HepG2 (cell line): Measurements from ENCODE around the gene JAGN1. TPM values are rescaled to one million over a fixed set of nuclear protein-coding genes. Genes with fewer than 3 reads are reported as not detected.

Source experiments
- ATRX ChIP-seq: sonication (generic); formaldehyde crosslinking; IDR thresholded peaks from 2 replicates; pipeline ENCODE4 v1.4.0; 2020; ENCODE audit warnings: missing genetic modification reagents, borderline replicate concordance
- HIVEP1 ChIP-seq: sonication (generic); formaldehyde crosslinking; IDR thresholded peaks from 2 replicates; pipeline ENCODE4 v1.4.0; 2020; ENCODE audit warnings: mild to moderate bottlenecking, missing genetic modification reagents
- HNF1A ChIP-seq, 2 experiments: sonication (generic) in 1 of 2; formaldehyde crosslinking in 1 of 2; IDR thresholded peaks; 2 replicates each; pipeline versions ENCODE4 v1.4.0 to v1.6.1; 2016 to 2020; ENCODE audit warnings: borderline replicate concordance in 1 of 2, low read depth in 1 of 2, mild to moderate bottlenecking in 1 of 2, missing genetic modification reagents in 1 of 2
- IRX3 ChIP-seq: sonication (generic); formaldehyde crosslinking; IDR thresholded peaks from 2 replicates; pipeline ENCODE4 v1.8.1; 2023; ENCODE audit warnings: mild to moderate bottlenecking, low read depth, missing genetic modification reagents, borderline replicate concordance
- KDM5A ChIP-seq: fragments of 200-600 bp; sonication (generic); IDR thresholded peaks from 2 replicates; pipeline ENCODE4 v1.7.0; 2018; ENCODE audit warnings: antibody characterized with exemption, mild to moderate bottlenecking, low read length, borderline replicate concordance
- MYPOP ChIP-seq: sonication (generic); formaldehyde crosslinking; IDR thresholded peaks from 2 replicates; pipeline ENCODE4 v1.8.1; 2023; ENCODE audit warnings: mild to moderate bottlenecking, moderate library complexity, missing genetic modification reagents
- PAXIP1 ChIP-seq: sonication (generic); formaldehyde crosslinking; conservative IDR thresholded peaks from 2 replicates; pipeline ENCODE4 v1.4.0; 2020; ENCODE audit warnings: mild to moderate bottlenecking, missing genetic modification reagents, moderate library complexity
- RARA ChIP-seq: IDR thresholded peaks from 2 replicates; pipeline ENCODE4 v1.6.1; 2016; ENCODE audit warnings: missing genetic modification reagents, missing compliant biosample characterization
- RCOR2 ChIP-seq: IDR thresholded peaks from 2 replicates; pipeline ENCODE4 v1.6.1; 2016; ENCODE audit warnings: missing biosample characterization, missing genetic modification reagents
- SAP130 ChIP-seq: IDR thresholded peaks from 2 replicates; pipeline ENCODE4 v1.6.1; 2016; ENCODE audit warnings: low read depth
- SOX13 ChIP-seq, 3 experiments: fragments of 450-650 bp in 1 of 3; sonication (generic) in 1 of 3; formaldehyde crosslinking in 1 of 3; IDR thresholded peaks in 2 of 3; conservative IDR thresholded peaks in 1 of 3; 2 replicates each; pipeline versions ENCODE4 v1.5.0 to v1.6.1; 2016 to 2020; ENCODE audit warnings: antibody characterized with exemption in 1 of 3, mild to moderate bottlenecking in 1 of 3, missing compliant biosample characterization in 1 of 3, missing genetic modification reagents in 1 of 3, moderate library complexity in 1 of 3
- WIZ ChIP-seq: sonication (generic); formaldehyde crosslinking; IDR thresholded peaks from 2 replicates; pipeline ENCODE4 v1.5.1; 2020; ENCODE audit warnings: mild to moderate bottlenecking, missing genetic modification reagents
- XBP1 ChIP-seq: sonication (generic); formaldehyde crosslinking; IDR thresholded peaks from 2 replicates; pipeline ENCODE4 v1.5.0; 2020; ENCODE audit warnings: missing genetic modification reagents
- ZNF124 ChIP-seq: sonication (generic); formaldehyde crosslinking; IDR thresholded peaks from 2 replicates; pipeline ENCODE4 v1.4.0; 2020; ENCODE audit warnings: missing genetic modification reagents
- ZNF224 ChIP-seq: sonication (generic); formaldehyde crosslinking; IDR thresholded peaks from 2 replicates; pipeline ENCODE4 v1.5.0; 2020; ENCODE audit warnings: mild to moderate bottlenecking, missing genetic modification reagents
- ZNF367 ChIP-seq: sonication (generic); formaldehyde crosslinking; IDR thresholded peaks from 2 replicates; pipeline ENCODE4 v1.4.0; 2020; ENCODE audit warnings: missing genetic modification reagents, borderline replicate concordance
- ZNF552 ChIP-seq: sonication (generic); formaldehyde crosslinking; IDR thresholded peaks from 2 replicates; pipeline ENCODE4 v1.9.0; 2022; ENCODE audit warnings: missing genetic modification reagents, mild to moderate bottlenecking, borderline replicate concordance
- ZNF629 ChIP-seq: sonication (generic); formaldehyde crosslinking; conservative IDR thresholded peaks from 2 replicates; pipeline ENCODE4 v1.5.0; 2020; ENCODE audit warnings: missing genetic modification reagents
- polyA plus RNA-seq, 8 experiments: library from polyadenylated mRNA; depleted of rRNA in 3 of 8; stranded (reverse) in 7 of 8; unstranded in 1 of 8; fragments of >200 nt; fragmentation: Illumina TruSeq in 4 of 8; extraction: Trizol in 4 of 8; gene quantifications; 2 replicates each; pipeline versions ENCODE4 v1.2.1 to v1.2.3, GENCODE V29; 2011 to 2016; ENCODE audit warnings: low read depth in 4 of 8, missing spikeins in 1 of 8, mixed read lengths in 1 of 8; ENCODE audit not compliant: insufficient read depth in 1 of 8
- total RNA-seq, 5 experiments: library from RNA; depleted of rRNA; stranded (reverse); fragments of >200 nt; fragmentation: Illumina TruSeq; extraction: Trizol; gene quantifications; 2 replicates each; pipeline ENCODE4 v1.2.3, GENCODE V29; 2016; ENCODE audit warnings: low read depth in 1 of 5
- TF ChIP-seq, protein P1 (sequence below): IDR thresholded peaks from 2 replicates; pipeline ENCODE4 v1.6.1; 2012; ENCODE audit warnings: inconsistent platforms

Gene JAGN1
- total and polyA plus RNA-seq, 2 of the 13 experiments (the other 11 are each of a cell fraction or from before 2014, with no cell fraction given) = 49.9 to 50.9 TPM

DNA sequence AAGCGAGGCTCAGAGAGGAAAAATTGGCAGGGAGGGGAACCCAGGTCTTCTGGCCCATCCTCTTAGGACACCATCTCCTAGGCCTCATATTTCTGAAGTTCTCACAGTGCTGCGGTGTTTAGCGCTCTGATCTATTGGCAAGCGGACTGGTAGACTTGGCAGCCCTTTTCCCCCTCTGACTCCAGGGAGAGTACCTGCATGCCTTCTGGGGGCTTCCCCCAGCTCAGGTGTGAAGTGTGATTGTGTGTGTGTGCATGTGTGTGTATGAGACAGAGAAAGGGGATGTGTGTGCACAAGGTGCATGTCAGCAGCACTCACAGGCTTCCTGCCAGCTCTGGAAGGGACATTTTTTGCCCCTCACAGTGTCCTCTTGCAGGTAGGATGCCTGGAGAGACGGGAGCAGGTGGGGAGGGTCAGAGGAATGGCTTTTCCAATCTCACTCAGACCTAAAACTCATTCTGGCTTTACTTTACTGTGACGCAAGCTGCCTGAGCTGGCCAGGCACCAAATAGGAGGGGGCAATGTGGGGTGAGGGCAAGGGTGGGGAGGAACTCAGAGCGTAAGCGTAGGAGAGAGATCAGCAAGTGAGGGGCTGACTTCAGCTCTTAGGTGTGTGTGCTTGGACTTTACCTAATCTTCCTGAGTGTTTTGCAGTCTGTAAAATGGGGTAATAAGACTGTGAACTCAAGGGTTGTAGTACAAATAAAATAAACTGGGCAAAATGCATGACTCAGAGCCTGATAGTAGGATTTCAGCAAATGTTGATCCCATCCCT is 8.2 kb downstream of the JAGN1 start (continued):
- TF ChIP-seq SAP130 (CRISPR knock-in tag) = peak; percentile 23; the same call in 1 of the 2 replicates
- TF ChIP-seq HIVEP1 = 0 out of 2 replicates have a peak, but pooled peaks have one; percentile 25
- peak; percentile 58 for TF ChIP-seq RARA (CRISPR knock-in tag)
- no peak for TF ChIP-seq XBP1 (CRISPR knock-in tag)
- no peak; the same call in 1 of the 2 replicates for TF ChIP-seq PAXIP1
- TF ChIP-seq, protein P1, sequence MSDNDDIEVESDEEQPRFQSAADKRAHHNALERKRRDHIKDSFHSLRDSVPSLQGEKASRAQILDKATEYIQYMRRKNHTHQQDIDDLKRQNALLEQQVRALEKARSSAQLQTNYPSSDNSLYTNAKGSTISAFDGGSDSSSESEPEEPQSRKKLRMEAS = peak; percentile 52; the same call in 1 of the 2 replicates
- no peak for TF ChIP-seq ATRX (CRISPR knock-in tag)
- peak; percentile 98 for TF ChIP-seq ZNF629 (CRISPR knock-in tag)
- peak; percentile 73; the same call in 1 of the 2 replicates for TF ChIP-seq RCOR2 (CRISPR knock-in tag)
- TF ChIP-seq KDM5A = no peak
- peak; percentile 57; the same call in 1 of the 2 replicates for TF ChIP-seq MYPOP (CRISPR knock-in tag)
- no peak for TF ChIP-seq ZNF224 (CRISPR knock-in tag)
- no peak for TF ChIP-seq IRX3 (CRISPR knock-in tag)
- peak; percentile 22; the same call in 1 of the 2 replicates for TF ChIP-seq HNF1A (IDR thresholded peaks at IDR 0.05; ENCODE audit: low read depth)
- TF ChIP-seq HNF1A (CRISPR knock-in tag; IDR thresholded peaks at IDR 0.05; ENCODE audit: borderline replicate concordance) = no peak
- no peak for TF ChIP-seq SOX13 (IDR thresholded peaks at IDR 0.05)
- TF ChIP-seq SOX13 (CRISPR knock-in tag; conservative IDR thresholded peaks at IDR 0.05 in 1 of 2, IDR thresholded peaks at IDR 0.05 in 1 of 2) = peak in 1 of 2 experiments; percentile 25; a peak in 1 of 4 replicates
- no peak for TF ChIP-seq ZNF367 (CRISPR knock-in tag)
- TF ChIP-seq ZNF552 (CRISPR knock-in tag) = no peak
- no peak for TF ChIP-seq ZNF124 (CRISPR knock-in tag)
- TF ChIP-seq WIZ = no peak
